ENCODE data around the gene TFR2. TPM values are rescaled to one million over a fixed set of nuclear protein-coding genes. Genes with fewer than 3 reads are reported as not detected.
A peak's percentile ranks its signal among the peaks of the same experiment; 100 is the strongest.

Gene TFR2
- total and polyA plus RNA-seq, 8 donors: 1.2 to 11.6 (median 3.2) TPM; not detected in 1

DNA sequence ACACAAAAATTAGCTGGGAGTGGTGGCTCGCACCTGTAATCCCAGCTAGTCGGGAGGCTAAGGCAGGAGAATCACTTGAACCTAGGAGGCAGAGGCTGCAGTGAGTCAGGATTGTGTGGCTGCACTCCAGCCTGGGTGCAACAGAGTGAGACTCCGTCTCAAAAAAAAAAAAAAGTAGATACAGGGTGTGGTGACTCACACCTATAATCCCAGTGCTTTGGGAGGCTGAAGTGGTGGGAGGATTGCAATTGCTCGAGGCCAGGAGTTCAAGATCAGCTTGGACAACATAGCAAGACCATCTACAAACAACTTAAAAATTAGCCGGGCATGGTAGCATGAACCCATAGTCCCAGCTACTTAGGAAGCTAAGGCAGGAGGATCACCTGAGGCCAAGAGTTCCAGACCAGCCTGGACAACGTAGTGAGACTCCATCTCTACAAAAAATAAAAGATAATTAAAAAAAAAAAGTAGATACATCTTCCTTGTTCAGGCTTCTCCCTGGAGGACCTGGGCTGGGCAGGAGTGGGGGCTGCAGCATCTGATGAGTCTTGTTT is 27.0 kb downstream of the TFR2 start:
- H3K36me3 ChIP-seq: peaks cover 0 to 22% (median 14%) of the 10 kb centered on the region in 4 donors
- H3K27me3 ChIP-seq: no peaks in the 10 kb centered on the region
- WGBS, 5 donors: 80 to 90% (median 84%) methylated on average over 6 of the region's 6 CpGs
- no peak for TF ChIP-seq POLR2A (IDR thresholded peaks at IDR 0.05)
- no peak for TF ChIP-seq POLR2AphosphoS5 (IDR thresholded peaks at IDR 0.05)
- no peak for TF ChIP-seq CTCF (IDR thresholded peaks at IDR 0.05)
- no peak for TF ChIP-seq EP300 (IDR thresholded peaks at IDR 0.05)
- intact Hi-C loops (cut with DNase I; ENCODE audit: low total_unique reads): no loop called here
- peaks cover 9 to 22% (median 20%) of the 10 kb centered on the region in 4 donors for H3K4me1 ChIP-seq
- DNase-seq: no peak
- no peak overlapping the region for H3K27ac ChIP-seq
- no peaks in the 10 kb centered on the region for H3K9me3 ChIP-seq
- H3K4me3 ChIP-seq: no peak overlapping the region

GRCh38 chr7:100613412-100614175 is 27.8 kb downstream of the TFR2 start:
- 85 to 96% (median 88%) methylated on average over 7 to 13 of the region's 13 CpGs for WGBS, 5 donors
- Histone ChIP-seq H3K9me3 (no peaks in the 10 kb centered on the region), H3K36me3 (peaks cover 0 to 22% (median 14%) of the 10 kb centered on the region in 4 donors), H3K4me1 (peaks cover 9 to 22% (median 20%) of the 10 kb centered on the region in 4 donors), H3K27ac (peak overlapping the region in 2 of 5 donors; percentile 88 to 98), H3K27me3 (no peaks in the 10 kb centered on the region), H3K4me3 (peak overlapping the region; percentile 70 to 89 (median 86))
- no peak for TF ChIP-seq POLR2AphosphoS5 (IDR thresholded peaks at IDR 0.05)
- no peak for TF ChIP-seq EP300 (IDR thresholded peaks at IDR 0.05)
- no peak for TF ChIP-seq POLR2A (IDR thresholded peaks at IDR 0.05)
- TF ChIP-seq CTCF (IDR thresholded peaks at IDR 0.05): no peak
- intact Hi-C loops (cut with DNase I; ENCODE audit: low total_unique reads): no loop called here
- no peak for DNase-seq

- peak overlapping the region; percentile 53 to 98 (median 95) for H3K27ac ChIP-seq
- intact Hi-C loops (cut with DNase I; ENCODE audit: low total_unique reads): no loop called here
- peaks cover 9 to 22% (median 20%) of the 10 kb centered on the region in 4 donors for H3K4me1 ChIP-seq
- H3K27me3 ChIP-seq: no peaks in the 10 kb centered on the region
- WGBS, 5 donors: 1 to 6% (median 3%) methylated on average over 11 to 29 of the region's 29 CpGs
- TF ChIP-seq EP300 (IDR thresholded peaks at IDR 0.05) (no peak), POLR2AphosphoS5 (IDR thresholded peaks at IDR 0.05) (no peak), CTCF (IDR thresholded peaks at IDR 0.05) (no peak), POLR2A (IDR thresholded peaks at IDR 0.05) (no peak)
- DNase-seq: peak in 1 of 2 donors; percentile 57
- peak overlapping the region; percentile 70 to 89 (median 86) for H3K4me3 ChIP-seq
- peaks cover 0 to 22% (median 14%) of the 10 kb centered on the region in 4 donors for H3K36me3 ChIP-seq
- H3K9me3 ChIP-seq: no peaks in the 10 kb centered on the region
These were observed 28.5 kb downstream of the TFR2 start for GRCh38 chr7:100612730-100613390.

GRCh38 chr7:100611983-100612729 is 29.2 kb downstream of the TFR2 start, which contains the start of gene MOSPD3:
Gene MOSPD3 (plus strand): TSS chr7:100612540. CDS start chr7:100612792, 252 bp downstream.
- DNase-seq: peak; percentile 99 to 100
- TF ChIP-seq EP300 (IDR thresholded peaks at IDR 0.05) (peak; percentile 19), CTCF (IDR thresholded peaks at IDR 0.05) (peak in 1 of 7 experiments; percentile 21), POLR2AphosphoS5 (IDR thresholded peaks at IDR 0.05) (peak; percentile 56 to 86 (median 82)), POLR2A (IDR thresholded peaks at IDR 0.05) (peak in 2 of 4 donors; percentile 8 to 23)
- intact Hi-C loops (cut with DNase I; ENCODE audit: low total_unique reads): no loop called here

More at GRCh38 chr7:100611983-100612729, 29.2 kb downstream of the TFR2 start, which contains the start of gene MOSPD3:
- Histone ChIP-seq H3K36me3 (peaks cover 0 to 22% (median 14%) of the 10 kb centered on the region in 4 donors), H3K27me3 (no peaks in the 10 kb centered on the region), H3K4me1 (peaks cover 9 to 22% (median 20%) of the 10 kb centered on the region in 4 donors), H3K27ac (peak within 1 kb of the TSS; percentile 88 to 98 (median 96)), H3K9me3 (no peaks in the 10 kb centered on the region), H3K4me3 (peak within 1 kb of the TSS; percentile 70 to 89 (median 86))
- 0 to 1% (median 0%) methylated on average over 24 to 61 of the region's 61 CpGs for WGBS, 5 donors
